ENCODE data around the gene RIN1. TPM values are rescaled to one million over a fixed set of nuclear protein-coding genes. Genes with fewer than 3 reads are reported as not detected.
"Not testable (repeated sequence)": the region's sequence is repeated elsewhere in the genome, so short reads cannot be mapped to it uniquely, and the experiment has no call there.

The RIN1 gene
- total and polyA plus RNA-seq, 3 experiments from 2014 or later = 1.5 to 2.3 (median 1.7) TPM

DNA sequence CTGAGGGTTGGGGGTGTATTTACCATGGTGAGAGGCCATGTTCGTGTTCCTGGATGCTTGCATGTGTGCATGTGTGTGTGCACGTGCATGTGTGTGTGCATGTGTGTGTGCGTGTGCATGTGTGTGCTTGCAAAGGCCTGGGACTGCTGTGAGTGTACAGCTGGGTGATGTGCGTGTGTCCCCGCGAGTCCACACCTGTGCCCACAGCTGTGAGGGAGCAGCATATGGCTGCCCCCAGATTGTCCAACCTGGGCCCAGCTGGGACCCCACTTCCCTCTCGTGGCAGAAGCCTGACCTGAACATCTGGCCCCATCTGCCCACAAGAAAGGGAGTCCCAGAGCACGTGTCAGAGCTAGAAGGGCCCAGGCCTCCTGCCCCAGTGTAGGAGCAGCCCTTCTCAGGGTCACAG is 11.0 kb downstream of the RIN1 start:
- no peak overlapping the region for H3K4me3 ChIP-seq (ENCODE audit: low read length)
- POLR2A ChIA-PET = no interaction called here
- peaks cover 46% of the 10 kb centered on the region for H3K4me1 ChIP-seq (ENCODE audit: insufficient read depth, low read length)
- no peaks in the 10 kb centered on the region for H3K36me3 ChIP-seq (ENCODE audit: insufficient read depth, low read length)
- no peaks in the 10 kb centered on the region for H3K36me3 Mint-ChIP-seq
- peak overlapping the region in 7 of 8 donors; percentile 34 to 96 (median 76) for H3K27ac Mint-ChIP-seq
- H3K27me3 Mint-ChIP-seq = peaks cover 0 to 3% of the 10 kb centered on the region in 2 donors
- H3K9me3 ChIP-seq (ENCODE audit: low read length) = no peaks in the 10 kb centered on the region
- H3K4me1 Mint-ChIP-seq = peaks cover 42 to 56% (median 43%) of the 10 kb centered on the region in 3 donors
- no peak overlapping the region for H3K27ac ChIP-seq (ENCODE audit: low read depth, low read length)
- no peak for DNase-seq
- H3K9me3 Mint-ChIP-seq = peaks cover 0 to 1% (median 0%) of the 10 kb centered on the region in 5 donors
- CTCF ChIA-PET = interaction anchor here (1.1 to 4.0 kb wide), 2 partner anchors 13 to 16 kb away, joined by 3 to 47 read pairs; no protein-coding TSS in a partner anchor
- no peaks in the 10 kb centered on the region for H3K27me3 ChIP-seq (ENCODE audit: insufficient read depth, low read length, poor library complexity, severe bottlenecking)
- peak overlapping the region in 1 of 7 donors; percentile 13 for H3K4me3 Mint-ChIP-seq

DNA sequence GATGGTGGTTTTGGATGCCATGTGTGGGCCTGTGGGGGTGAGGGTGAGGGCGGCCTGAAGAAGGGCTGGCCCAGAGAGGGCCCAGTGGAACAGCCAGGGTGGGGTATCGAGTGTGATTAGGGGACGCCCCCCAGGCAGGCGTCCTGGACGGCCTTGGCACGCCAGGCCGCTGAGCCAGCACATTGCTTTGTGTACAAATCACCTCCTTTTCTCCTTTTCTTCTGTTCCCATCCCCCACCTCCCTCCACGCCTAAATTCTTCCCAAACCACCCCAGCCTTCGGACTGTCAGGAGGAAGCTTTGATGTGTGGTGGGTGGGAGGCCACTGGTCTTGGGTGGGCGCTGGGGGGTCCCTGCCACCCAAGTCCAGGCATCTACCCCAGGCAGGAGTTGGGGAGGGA is 11.6 kb downstream of the RIN1 start:
- CTCF ChIA-PET = interaction anchor here (1.1 to 4.0 kb wide), 2 partner anchors 13 to 15 kb away, joined by 3 to 47 read pairs; no protein-coding TSS in a partner anchor
- POLR2A ChIA-PET = interaction anchor here (1.0 kb wide), 1 partner anchor 12 kb away, joined by 3 read pairs; no protein-coding TSS in a partner anchor
- H3K4me3 ChIP-seq (ENCODE audit: low read length) = no peak overlapping the region
- no peak for DNase-seq
- Mint-ChIP-seq H3K4me1 (peaks cover 46 to 62% (median 48%) of the 10 kb centered on the region in 3 donors), H3K36me3 (no peaks in the 10 kb centered on the region), H3K27me3 (peaks cover 0 to 3% of the 10 kb centered on the region in 2 donors), H3K9me3 (peaks cover 0 to 4% (median 0%) of the 10 kb centered on the region in 5 donors), H3K4me3 (peak overlapping the region in 1 of 7 donors; percentile 48), H3K27ac (peak overlapping the region in 5 of 8 donors; percentile 45 to 87 (median 78))
- H3K36me3 ChIP-seq (ENCODE audit: insufficient read depth, low read length) = no peaks in the 10 kb centered on the region
- no peaks in the 10 kb centered on the region for H3K9me3 ChIP-seq (ENCODE audit: low read length)
- H3K27me3 ChIP-seq (ENCODE audit: insufficient read depth, low read length, poor library complexity, severe bottlenecking) = no peaks in the 10 kb centered on the region
- no peak overlapping the region for H3K27ac ChIP-seq (ENCODE audit: low read depth, low read length)
- peaks cover 46% of the 10 kb centered on the region for H3K4me1 ChIP-seq (ENCODE audit: insufficient read depth, low read length)

DNA sequence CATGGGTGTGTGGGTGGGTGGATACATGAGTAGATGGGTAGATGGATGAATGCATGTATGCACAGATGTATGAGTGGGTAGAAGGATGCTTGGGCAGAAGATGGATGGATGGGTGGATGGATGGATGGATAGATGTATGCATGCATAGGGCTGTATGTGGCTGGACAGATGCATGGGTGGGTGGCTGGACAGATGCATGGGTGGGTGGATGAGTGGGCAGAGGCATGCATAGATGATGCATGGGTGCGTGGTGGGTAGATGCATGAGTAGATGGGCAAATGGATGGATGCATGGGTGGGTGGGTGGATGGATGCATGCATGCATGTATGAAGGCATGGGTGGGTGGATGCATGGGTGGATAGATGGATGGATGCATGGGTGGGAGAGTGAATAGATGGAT is 12.6 kb downstream of the RIN1 start:
- Mint-ChIP-seq H3K4me1 (peaks cover 51 to 66% (median 52%) of the 10 kb centered on the region in 3 donors), H3K9me3 (peaks cover 0 to 4% (median 0%) of the 10 kb centered on the region in 5 donors), H3K27me3 (peaks cover 0 to 3% of the 10 kb centered on the region in 2 donors), H3K27ac (peak overlapping the region in 2 of 8 donors; percentile 27 to 78), H3K4me3 (no peak overlapping the region), H3K36me3 (no peaks in the 10 kb centered on the region)
- Histone ChIP-seq H3K4me1 (ENCODE audit: insufficient read depth, low read length) (peaks cover 49% of the 10 kb centered on the region), H3K36me3 (ENCODE audit: insufficient read depth, low read length) (no peaks in the 10 kb centered on the region), H3K9me3 (ENCODE audit: low read length) (no peaks in the 10 kb centered on the region), H3K4me3 (ENCODE audit: low read length) (no peak overlapping the region), H3K27ac (ENCODE audit: low read depth, low read length) (no peak overlapping the region), H3K27me3 (ENCODE audit: insufficient read depth, low read length, poor library complexity, severe bottlenecking) (no peaks in the 10 kb centered on the region)
- ChIA-PET CTCF (interaction anchor here (4.0 kb wide), 1 partner anchor 12 kb away, joined by 47 read pairs; no protein-coding TSS in a partner anchor), POLR2A (interaction anchor here (1.0 kb wide), 1 partner anchor 11 kb away, joined by 3 read pairs; no protein-coding TSS in a partner anchor)
- DNase-seq = no peak

DNA sequence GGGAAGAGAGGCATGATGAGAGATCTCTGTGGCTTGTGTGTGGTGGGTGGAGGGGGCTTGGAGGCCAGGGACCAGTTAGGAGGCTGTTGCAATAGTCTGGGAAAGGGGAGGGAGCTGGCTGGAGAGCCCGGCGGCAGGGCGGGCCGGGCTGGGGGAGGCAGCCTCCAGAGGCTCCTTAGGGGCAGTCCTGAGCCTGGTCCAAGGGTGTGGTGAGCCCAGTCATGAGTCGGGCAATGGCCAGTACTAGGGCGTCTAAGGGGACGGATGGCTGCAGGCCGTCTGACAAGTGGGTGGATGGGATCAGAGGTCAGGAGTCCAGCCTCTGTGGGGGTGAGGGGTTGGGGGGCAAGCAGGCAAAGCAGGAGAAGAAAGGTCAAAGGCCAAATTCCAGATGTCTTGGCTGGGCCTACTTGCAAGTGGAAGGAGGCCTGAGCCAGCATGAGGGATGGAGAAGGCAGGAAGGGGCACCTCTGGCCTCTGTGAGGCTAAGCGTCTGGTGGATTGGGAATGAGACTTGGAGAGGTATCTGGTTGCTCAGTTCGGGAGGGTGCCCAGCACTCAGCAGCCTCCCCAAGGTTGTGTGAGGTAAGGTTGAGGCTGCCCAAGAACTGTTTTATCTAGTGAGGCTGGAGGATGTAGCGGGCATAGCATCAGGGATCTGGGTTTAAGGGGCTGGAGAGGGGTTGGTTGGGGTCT is 13.4 kb downstream of the RIN1 start:
- CTCF ChIA-PET = interaction anchor here (1.0 to 1.6 kb wide), 2 partner anchors 12 to 116 kb away, joined by 4 to 9 read pairs; partner anchors contain the start of gene MRPL11
- Histone ChIP-seq H3K9me3 (ENCODE audit: low read length) (no peaks in the 10 kb centered on the region), H3K4me3 (ENCODE audit: low read length) (no peak overlapping the region), H3K36me3 (ENCODE audit: insufficient read depth, low read length) (no peaks in the 10 kb centered on the region), H3K27ac (ENCODE audit: low read depth, low read length) (no peak overlapping the region), H3K27me3 (ENCODE audit: insufficient read depth, low read length, poor library complexity, severe bottlenecking) (no peaks in the 10 kb centered on the region), H3K4me1 (ENCODE audit: insufficient read depth, low read length) (peaks cover 49% of the 10 kb centered on the region)
- POLR2A ChIA-PET = interaction anchor here (1.9 kb wide), 1 partner anchor 11 kb away, joined by 11 read pairs; no protein-coding TSS in a partner anchor
- Mint-ChIP-seq H3K27ac (peak overlapping the region in 5 of 8 donors; percentile 20 to 58 (median 40)), H3K9me3 (peaks cover 0 to 4% (median 0%) of the 10 kb centered on the region in 5 donors), H3K4me3 (no peak overlapping the region), H3K36me3 (no peaks in the 10 kb centered on the region), H3K4me1 (peaks cover 51 to 66% (median 52%) of the 10 kb centered on the region in 3 donors), H3K27me3 (peaks cover 0 to 2% of the 10 kb centered on the region in 2 donors)
- DNase-seq = no peak

DNA sequence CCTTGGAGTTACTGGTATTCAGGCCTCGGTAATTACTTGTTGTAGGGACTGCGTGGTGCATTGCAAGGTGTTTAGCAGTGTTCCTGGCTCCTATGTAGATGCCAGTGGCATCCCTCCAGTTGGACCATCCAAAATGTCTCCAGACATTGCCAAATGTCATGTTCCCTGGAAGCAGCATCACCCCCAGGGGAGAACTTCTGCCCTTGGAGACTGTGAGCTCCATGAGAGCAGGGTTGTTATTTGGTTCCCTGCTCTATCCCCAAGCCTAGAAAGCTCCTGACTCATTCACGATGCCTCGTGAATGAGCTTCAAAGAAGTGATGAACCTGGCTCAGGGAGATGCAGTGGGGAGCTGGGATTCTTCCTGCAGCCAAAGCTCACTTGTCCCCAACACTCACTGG is 14.6 kb downstream of the RIN1 start:
- Histone ChIP-seq H3K27me3 (ENCODE audit: insufficient read depth, low read length, poor library complexity, severe bottlenecking) (no peaks in the 10 kb centered on the region), H3K4me3 (ENCODE audit: low read length) (no peak overlapping the region), H3K36me3 (ENCODE audit: insufficient read depth, low read length) (no peaks in the 10 kb centered on the region), H3K9me3 (ENCODE audit: low read length) (no peaks in the 10 kb centered on the region), H3K27ac (ENCODE audit: low read depth, low read length) (no peak overlapping the region), H3K4me1 (ENCODE audit: insufficient read depth, low read length) (peaks cover 45% of the 10 kb centered on the region)
- Mint-ChIP-seq H3K9me3 (peaks cover 0 to 4% (median 0%) of the 10 kb centered on the region in 5 donors), H3K36me3 (no peaks in the 10 kb centered on the region), H3K4me1 (peaks cover 49 to 63% (median 50%) of the 10 kb centered on the region in 3 donors), H3K27ac (peak overlapping the region in 3 of 8 donors; percentile 27 to 80 (median 47)), H3K27me3 (no peaks in the 10 kb centered on the region), H3K4me3 (no peak overlapping the region)
- CTCF ChIA-PET = interaction anchor here (0.9 to 1.6 kb wide), 4 partner anchors 9 to 117 kb away, joined by 3 to 11 read pairs (median 6); partner anchors contain the start of genes MRPL11 and YIF1A
- no peak for DNase-seq
- POLR2A ChIA-PET = interaction anchor here (1.9 kb wide), 1 partner anchor 9 kb away, joined by 11 read pairs; no protein-coding TSS in a partner anchor

DNA sequence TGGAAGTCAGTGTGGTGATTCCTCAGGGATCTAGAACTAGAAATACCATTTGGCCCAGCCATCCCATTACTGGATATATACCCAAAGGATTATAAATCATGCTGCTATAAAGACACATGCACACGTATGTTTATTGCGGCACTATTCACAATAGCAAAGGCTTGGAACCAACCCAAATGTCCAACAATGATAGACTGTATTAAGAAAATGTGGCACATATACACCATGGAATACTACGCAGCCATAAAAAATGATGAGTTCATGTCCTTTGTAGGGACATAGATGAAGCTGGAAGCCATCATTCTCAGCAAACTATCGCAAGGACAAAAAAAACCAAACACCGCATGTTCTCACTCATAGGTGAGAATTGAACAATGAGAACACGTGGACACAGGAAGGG is 15.5 kb downstream of the RIN1 start:
- H3K27ac ChIP-seq (ENCODE audit: low read depth, low read length); H3K9me3 ChIP-seq (ENCODE audit: low read length); H3K9me3 Mint-ChIP-seq; DNase-seq; CTCF ChIA-PET; H3K4me3 ChIP-seq (ENCODE audit: low read length); H3K36me3 ChIP-seq (ENCODE audit: insufficient read depth, low read length); H3K4me3 Mint-ChIP-seq; H3K36me3 Mint-ChIP-seq; H3K27me3 Mint-ChIP-seq; H3K27me3 ChIP-seq (ENCODE audit: insufficient read depth, low read length, poor library complexity, severe bottlenecking); POLR2A ChIA-PET: not testable (repeated sequence)
- H3K27ac Mint-ChIP-seq = peak overlapping the region in 1 of 8 donors; percentile 66
- H3K4me1 Mint-ChIP-seq = peaks cover 47 to 61% (median 49%) of the 10 kb centered on the region in 3 donors
- peaks cover 39% of the 10 kb centered on the region for H3K4me1 ChIP-seq (ENCODE audit: insufficient read depth, low read length)

DNA sequence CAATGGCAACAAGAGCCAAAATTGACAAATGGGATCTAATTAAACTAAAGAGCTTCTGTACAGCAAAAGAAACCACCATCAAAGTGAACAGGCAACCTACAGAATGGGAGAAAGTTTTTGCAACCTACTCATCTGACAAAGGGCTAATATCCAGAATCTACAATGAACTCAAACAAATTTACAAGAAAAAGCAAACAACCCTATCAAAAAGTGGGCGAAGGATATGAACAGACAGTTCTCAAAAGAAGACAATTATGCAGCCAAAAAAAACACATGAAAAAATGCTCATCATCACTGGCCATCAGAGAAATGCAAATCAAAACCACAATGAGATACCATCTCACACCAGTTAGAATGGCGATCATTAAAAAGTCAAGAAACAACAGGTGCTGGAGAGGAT is 15.9 kb downstream of the RIN1 start:
- H3K4me1 Mint-ChIP-seq = peaks cover 48 to 61% (median 51%) of the 10 kb centered on the region in 3 donors
- peak overlapping the region in 1 of 7 donors; percentile 41 for H3K4me3 Mint-ChIP-seq
- H3K27me3 ChIP-seq (ENCODE audit: insufficient read depth, low read length, poor library complexity, severe bottlenecking); DNase-seq; H3K9me3 ChIP-seq (ENCODE audit: low read length); CTCF ChIA-PET; H3K4me3 ChIP-seq (ENCODE audit: low read length); H3K36me3 ChIP-seq (ENCODE audit: insufficient read depth, low read length); POLR2A ChIA-PET; H3K27ac ChIP-seq (ENCODE audit: low read depth, low read length); H3K27me3 Mint-ChIP-seq; H3K36me3 Mint-ChIP-seq; H3K9me3 Mint-ChIP-seq: not testable (repeated sequence)
- H3K4me1 ChIP-seq (ENCODE audit: insufficient read depth, low read length) = peaks cover 37% of the 10 kb centered on the region
- peak overlapping the region in 5 of 8 donors; percentile 71 to 99 (median 97) for H3K27ac Mint-ChIP-seq

DNA sequence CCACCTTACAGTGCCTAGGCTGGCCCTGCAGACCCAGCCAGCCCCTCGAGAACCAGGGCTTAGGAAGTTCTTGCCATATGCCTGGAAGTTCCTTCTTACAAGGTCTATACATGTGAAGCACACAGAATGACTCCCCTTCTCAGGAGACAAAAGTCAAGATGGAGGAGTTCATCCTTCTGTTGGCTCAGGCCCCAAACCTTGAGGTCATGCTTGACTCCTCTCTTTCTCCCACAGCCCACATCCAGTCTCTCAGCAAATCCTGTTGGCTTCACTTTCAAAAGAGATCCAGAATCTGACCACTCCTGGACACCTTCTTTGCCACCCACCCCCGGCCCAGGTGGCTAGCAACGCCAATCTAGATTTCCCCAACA is 17.6 kb downstream of the RIN1 start:
- Histone ChIP-seq H3K27ac (ENCODE audit: low read depth, low read length) (peak overlapping the region; percentile 73), H3K36me3 (ENCODE audit: insufficient read depth, low read length) (no peaks in the 10 kb centered on the region), H3K27me3 (ENCODE audit: insufficient read depth, low read length, poor library complexity, severe bottlenecking) (no peaks in the 10 kb centered on the region), H3K4me3 (ENCODE audit: low read length) (peak overlapping the region; percentile 54), H3K9me3 (ENCODE audit: low read length) (no peaks in the 10 kb centered on the region), H3K4me1 (ENCODE audit: insufficient read depth, low read length) (peaks cover 52% of the 10 kb centered on the region)
- Mint-ChIP-seq H3K27ac (peak overlapping the region; percentile 97 to 99 (median 98)), H3K36me3 (peaks cover 0 to 2% (median 0%) of the 10 kb centered on the region in 3 donors), H3K4me1 (peaks cover 54 to 65% (median 56%) of the 10 kb centered on the region in 3 donors), H3K9me3 (peaks cover 0 to 4% (median 0%) of the 10 kb centered on the region in 5 donors), H3K4me3 (peak overlapping the region; percentile 66 to 89 (median 77)), H3K27me3 (no peaks in the 10 kb centered on the region)
- no peak for DNase-seq
- ChIA-PET POLR2A (interaction anchor here (1.1 to 2.5 kb wide), 2 partner anchors 8 to 54 kb away, joined by 3 to 10 read pairs; partner anchors contain the start of gene SLC29A2), CTCF (interaction anchor here (1.0 to 2.1 kb wide), 3 partner anchors 8 to 120 kb away, joined by 4 to 10 read pairs (median 8); partner anchors contain the start of gene MRPL11)

Measured in CD8-positive, alpha-beta memory T cell (primary cell).